Superior temporal gyrus (tissue), 1 donor: ENCODE measurements around the gene TBX10.
"Not testable (repeated sequence)": the region's sequence is repeated elsewhere in the genome, so short reads cannot be mapped to it uniquely, and the experiment has no call there.

Experiments
- DNase-seq: peaks from one replicate; pipeline ENCODE4 v3.0.0-alpha.2; 2016; ENCODE audit errors: extremely low spot score

TBX10 gene

GRCh38 chr11:67599149-67599548 lies 40.4 kb downstream of the TBX10 start:
- DNase-seq = no peak

DNA sequence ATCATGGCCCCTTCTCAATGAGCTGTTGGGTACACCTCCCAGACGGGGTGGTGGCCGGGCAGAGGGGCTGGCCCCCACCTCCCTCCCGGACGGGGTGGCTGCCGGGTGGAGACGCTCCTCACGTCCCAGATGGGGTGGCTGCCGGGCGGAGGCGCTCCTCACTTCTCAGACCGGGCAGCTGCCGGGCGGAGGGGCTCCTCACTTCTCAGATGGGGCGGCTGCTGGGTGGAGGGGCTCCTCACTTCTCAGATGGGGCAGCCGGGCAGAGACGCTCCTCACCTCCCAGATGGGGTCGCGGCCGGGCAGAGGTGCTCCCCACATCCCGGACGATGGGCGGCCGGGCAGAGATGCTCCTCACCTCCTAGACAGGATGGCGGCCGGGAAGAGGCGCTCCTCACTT lies 41.6 kb downstream of the TBX10 start:
- not testable (repeated sequence) for DNase-seq

GRCh38 chr11:67597458-67597857 lies 42.1 kb downstream of the TBX10 start:
- DNase-seq = not testable (repeated sequence)

- no peak for DNase-seq
These were observed 42.7 kb downstream of the TBX10 start for GRCh38 chr11:67596753-67597300.

DNA sequence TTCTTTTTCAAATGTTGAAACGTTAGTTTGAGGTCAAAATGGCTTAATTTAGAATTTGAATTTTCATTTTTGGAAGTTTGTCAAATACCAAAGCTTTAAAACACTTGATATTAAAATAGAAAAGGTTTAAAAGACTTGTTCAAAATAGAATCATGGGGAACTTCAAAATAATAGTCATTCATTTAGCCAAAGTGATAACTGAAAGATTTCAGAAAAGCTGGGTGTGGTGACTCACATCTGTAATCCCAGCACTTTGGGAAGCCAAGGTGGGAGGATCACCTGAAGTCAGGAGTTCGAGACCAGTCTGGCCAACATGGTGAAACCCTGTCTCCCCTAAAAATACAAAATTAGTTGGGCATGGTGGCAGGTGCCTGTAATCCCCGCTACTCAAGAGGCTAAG lies 45.1 kb downstream of the TBX10 start:
- no peak for DNase-seq

GRCh38 chr11:67593565-67593905 lies 46.0 kb downstream of the TBX10 start:
- DNase-seq = no peak

DNA sequence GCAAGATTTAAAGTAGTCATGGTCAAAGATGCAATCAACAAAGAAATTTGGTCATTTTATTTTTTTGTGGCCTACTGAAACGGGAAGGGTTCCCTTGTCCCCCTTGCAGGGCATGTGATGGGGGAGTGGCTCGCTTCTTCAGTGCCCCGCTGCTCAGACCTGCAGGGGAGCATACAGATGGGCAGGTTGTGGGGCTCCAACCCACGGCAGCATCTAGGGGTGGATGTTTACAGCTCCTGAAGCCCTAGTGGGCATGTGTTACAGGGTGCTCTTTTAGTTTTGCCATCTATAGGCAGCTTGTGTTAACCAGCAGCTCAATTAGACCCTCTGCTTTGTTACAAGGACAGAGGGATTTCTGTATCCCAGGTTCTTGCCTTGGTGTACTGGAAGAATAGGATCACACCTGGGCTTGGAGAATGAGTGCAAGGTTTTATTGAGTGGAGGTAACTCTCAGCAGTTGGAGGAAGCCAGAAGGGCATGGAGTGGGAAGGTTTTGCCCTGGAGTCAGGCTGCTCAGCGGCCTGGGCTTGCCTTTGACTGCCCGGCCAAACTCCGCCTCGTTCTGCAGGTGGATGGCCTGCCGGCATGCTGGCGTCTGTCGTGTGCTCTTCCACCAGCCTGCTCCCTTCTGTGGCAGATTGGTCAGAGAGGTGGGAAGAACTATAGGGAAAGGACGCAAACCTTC lies 46.5 kb downstream of the TBX10 start:
- DNase-seq = no peak

DNA sequence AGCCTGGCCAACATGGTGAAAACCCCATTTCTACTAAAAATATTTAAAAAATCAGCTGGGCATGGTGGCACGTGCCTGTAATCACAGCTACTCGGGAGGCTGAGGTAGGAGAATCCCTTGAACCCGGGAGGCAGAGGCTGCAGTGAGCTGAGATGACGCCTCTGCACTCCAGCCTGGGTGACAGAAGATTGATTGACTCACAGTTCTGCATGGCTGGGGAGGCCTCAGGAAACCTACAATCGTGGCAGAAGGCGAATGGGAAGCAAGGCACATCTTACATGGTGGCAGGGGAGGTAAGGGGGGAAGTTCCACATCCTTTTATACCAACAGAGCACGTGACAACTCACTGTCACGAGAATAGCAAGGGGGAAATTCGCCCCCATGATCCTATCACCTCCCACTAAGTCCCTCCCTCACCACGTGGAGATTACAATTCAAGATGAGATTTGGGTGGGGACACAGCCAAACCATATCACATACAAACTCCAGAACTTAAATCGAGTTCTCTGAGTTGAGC lies 50.6 kb downstream of the TBX10 start:
- not testable (repeated sequence) for DNase-seq

- DNase-seq = peak; percentile 12
These were observed 51.4 kb downstream of the TBX10 start for GRCh38 chr11:67588136-67588503.

GRCh38 chr11:67586568-67587250 lies 52.9 kb downstream of the TBX10 start:
- no peak for DNase-seq

- DNase-seq = no peak
These were observed 53.7 kb downstream of the TBX10 start for GRCh38 chr11:67585911-67586310.

DNA sequence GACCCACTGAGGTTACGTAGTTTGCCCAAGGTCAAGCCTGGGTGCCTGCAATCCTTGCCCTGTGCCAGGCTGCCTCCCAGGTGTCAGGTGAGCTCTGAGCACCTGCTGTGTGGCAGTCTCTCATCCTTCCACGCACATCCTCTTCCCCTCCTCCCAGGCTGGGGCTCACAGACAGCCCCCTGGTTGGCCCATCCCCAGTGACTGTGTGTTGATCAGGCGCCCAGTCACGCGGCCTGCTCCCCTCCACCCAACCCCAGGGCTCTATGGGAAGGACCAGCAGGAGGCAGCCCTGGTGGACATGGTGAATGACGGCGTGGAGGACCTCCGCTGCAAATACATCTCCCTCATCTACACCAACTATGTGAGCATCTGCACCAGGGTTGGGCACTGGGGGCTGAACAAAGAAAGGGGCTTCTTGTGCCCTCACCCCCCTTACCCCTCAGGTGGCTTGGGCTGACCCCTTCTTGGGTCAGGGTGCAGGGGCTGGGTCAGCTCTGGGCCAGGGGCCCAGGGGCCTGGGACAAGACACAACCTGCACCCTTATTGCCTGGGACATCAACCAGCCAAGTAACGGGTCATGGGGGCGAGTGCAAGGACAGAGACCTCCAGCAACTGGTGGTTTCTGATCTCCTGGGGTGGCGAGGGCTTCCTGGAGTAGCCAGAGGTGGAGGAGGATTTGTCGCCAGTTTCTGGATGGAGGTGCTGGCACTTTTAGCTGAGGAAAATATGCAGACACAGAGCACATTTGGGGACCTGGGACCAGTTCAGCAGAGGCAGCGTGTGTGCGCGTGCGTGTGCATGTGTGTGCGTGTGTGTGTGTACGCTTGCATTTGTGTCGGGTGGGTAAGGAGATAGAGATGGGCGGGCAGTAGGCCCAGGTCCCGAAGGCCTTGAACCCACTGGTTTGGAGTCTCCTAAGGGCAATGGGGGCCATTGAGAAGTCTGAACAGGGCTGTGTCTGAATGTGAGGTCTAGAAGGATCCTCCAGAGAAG lies 54.4 kb downstream of the TBX10 start:
- DNase-seq = no peak

- DNase-seq = peak; percentile 20
These were observed 55.2 kb downstream of the TBX10 start for GRCh38 chr11:67584205-67584880.

- DNase-seq = peak; percentile 89
These were observed 56.0 kb downstream of the TBX10 start, which contains the start of gene GSTP1 for GRCh38 chr11:67583247-67584204. TSS of gene GSTP1 (plus strand) at chr11:67583812. CDS start at chr11:67583844, 32 bp downstream.

- DNase-seq = no peak
These were observed 57.6 kb downstream of the TBX10 start for GRCh38 chr11:67582011-67582410.

GRCh38 chr11:67581469-67581868 lies 58.1 kb downstream of the TBX10 start:
- DNase-seq = no peak
